HCT116 (cell line): ENCODE results near the gene LMX1A. TPM values are rescaled to one million over a fixed set of nuclear protein-coding genes. Genes with fewer than 3 reads are reported as not detected.

Experiments
- ATAC-seq: fragments of 200-7000 bp; cut with Tn5 transposase; 2 replicates; pipeline ENCODE4 v1.9.1; 2020; ENCODE audit warnings: mild to moderate bottlenecking, moderate library complexity
- BruUV-seq: library from RNA; stranded (reverse); fragments of 400-500 nt; replicated peaks from 2 replicates; lab custom pipeline; 2021; lab: Mats Ljungman, UMichigan
- CTCF ChIA-PET: fragments of 300-600 bp; sonication (Branson Sonifier 250); formaldehyde crosslinking; loops from one replicate; lab custom pipeline; 2021; ENCODE audit warnings: antibody characterized with exemption; lab: Charles Lee
- POLR2A ChIA-PET: fragments of 300-600, 350-600 bp; sonication (Branson Sonifier 250); formaldehyde crosslinking; loops from one replicate; lab custom pipeline; 2021; ENCODE audit warnings: antibody characterized with exemption; lab: Charles Lee
- RAD21 ChIA-PET, 2 experiments: fragments of 300-600 bp; sonication (Branson Sonifier 250); formaldehyde crosslinking; loops; one replicate each; lab custom pipeline; 2023; ENCODE audit warnings: low total read pairs in 2 of 2; ENCODE audit not compliant: uncharacterized antibody in 2 of 2, unreplicated experiment in 2 of 2, low non-redundant PET in 1 of 2; lab: Charles Lee
- DNase-seq: peaks from one replicate; pipeline ENCODE4 v3.0.0-alpha.2; 2010; ENCODE audit warnings: low read depth, low spot score
- H2AFZ ChIP-seq: fragments of 200-600 bp; shearing (Covaris generic), sonication (generic); 2 replicates; pipeline ENCODE4 v1.6.1; 2017; ENCODE audit warnings: low read depth, mixed run types, mixed read lengths, antibody characterized with exemption, low read length; ENCODE audit not compliant: poor library complexity, severe bottlenecking
- H3K27ac ChIP-seq: 2 replicates; pipeline ENCODE4 v1.5.1; 2012; ENCODE audit warnings: low read depth, low read length
- H3K27me3 ChIP-seq: fragments of 200-600 bp; sonication (generic); 2 replicates; pipeline ENCODE4 v1.6.1; 2016; ENCODE audit warnings: mixed run types, low read length, mixed read lengths; ENCODE audit not compliant: insufficient read depth
- H3K36me3 ChIP-seq, 2 experiments: fragments of 200-500 bp in 1 of 2; fragments of 200-600 bp in 1 of 2; sonication (Bioruptor generic) in 1 of 2; sonication (generic) in 1 of 2; 2 replicates each; pipeline versions ENCODE4 v1.5.1 to v1.6.1; 2014 to 2016; ENCODE audit warnings: low read length in 2 of 2, inconsistent platforms in 1 of 2, mixed read lengths in 1 of 2, mixed run types in 1 of 2; ENCODE audit not compliant: insufficient read depth in 2 of 2, control insufficient read depth in 1 of 2
- H3K4me1 ChIP-seq, 2 experiments: fragments of 200-600 bp in 1 of 2; sonication (generic) in 1 of 2; 2 replicates each; pipeline versions ENCODE4 v1.5.1 to v1.6.1; 2012 to 2017; ENCODE audit warnings: low read length in 2 of 2, inconsistent platforms in 1 of 2, mild to moderate bottlenecking in 1 of 2, mixed read lengths in 1 of 2, mixed run types in 1 of 2, moderate library complexity in 1 of 2; ENCODE audit not compliant: insufficient read depth in 2 of 2, control insufficient read depth in 1 of 2
- H3K4me2 ChIP-seq: fragments of 200-600 bp; sonication (generic); 2 replicates; pipeline ENCODE4 v1.6.1; 2017; ENCODE audit warnings: mixed run types, low read length, mixed read lengths
- H3K4me3 ChIP-seq, 2 experiments: fragments of 200-600 bp in 1 of 2; sonication (generic) in 1 of 2; replicated peaks in 1 of 2; 2 replicates each; pipeline ENCODE4 v1.5.1; 2011 to 2016; ENCODE audit warnings: low read length in 2 of 2, control low read depth in 1 of 2, low read depth in 1 of 2, mild to moderate bottlenecking in 1 of 2, mixed read lengths in 1 of 2, mixed run types in 1 of 2
- H3K79me2 ChIP-seq: fragments of 200-600 bp; sonication (generic); 2 replicates; pipeline ENCODE4 v1.6.1; 2017; ENCODE audit warnings: mild to moderate bottlenecking, mixed run types, low read length, moderate library complexity, mixed read lengths; ENCODE audit not compliant: insufficient read depth
- H3K9ac ChIP-seq: fragments of 200-600 bp; sonication (generic); 2 replicates; pipeline ENCODE4 v1.6.1; 2016; ENCODE audit warnings: low read length, mixed read lengths
- H3K9me2 ChIP-seq: fragments of 200-600 bp; sonication (generic), shearing (Covaris generic); 2 replicates; pipeline ENCODE4 v1.6.1; 2017; ENCODE audit warnings: mixed run types, mild to moderate bottlenecking, moderate library complexity; ENCODE audit not compliant: insufficient read depth
- H3K9me3 ChIP-seq, 2 experiments: fragments of 200-500 bp in 1 of 2; fragments of 200-600 bp in 1 of 2; sonication (Bioruptor generic) in 1 of 2; sonication (generic) in 1 of 2; 2 replicates each; pipeline ENCODE4 v1.6.1; 2014 to 2017; ENCODE audit warnings: low read length in 2 of 2, mixed read lengths in 2 of 2, inconsistent platforms in 1 of 2, low read depth in 1 of 2, mild to moderate bottlenecking in 1 of 2, mixed run types in 1 of 2, moderate library complexity in 1 of 2; ENCODE audit not compliant: control insufficient read depth in 1 of 2, insufficient read depth in 1 of 2
- H4K20me1 ChIP-seq: fragments of 200-600 bp; sonication (generic), shearing (Covaris generic); 2 replicates; pipeline ENCODE4 v1.6.1; 2017; ENCODE audit warnings: mixed run types, mild to moderate bottlenecking, moderate library complexity; ENCODE audit not compliant: insufficient read depth
- CBX3 ChIP-seq: IDR thresholded peaks from 2 replicates; pipeline ENCODE4 v1.6.1; 2012; ENCODE audit warnings: low read depth
- CEBPB ChIP-seq: IDR thresholded peaks from 2 replicates; pipeline ENCODE4 v1.6.1; 2012; ENCODE audit warnings: low read depth
- EGR1 ChIP-seq: IDR thresholded peaks from 2 replicates; pipeline ENCODE4 v1.6.1; 2012; ENCODE audit warnings: low read depth
- ELF1 ChIP-seq: IDR thresholded peaks from 2 replicates; pipeline ENCODE4 v1.6.1; 2012; ENCODE audit warnings: low read depth, borderline replicate concordance
- EZH2 ChIP-seq: fragments of 200-600 bp; sonication (generic); IDR thresholded peaks from 2 replicates; pipeline ENCODE4 v1.6.1; 2017; ENCODE audit warnings: antibody characterized with exemption, mixed run types
- EZH2phosphoT487 ChIP-seq: fragments of 200-600 bp; IDR thresholded peaks from 2 replicates; pipeline ENCODE4 v1.6.1; 2018; ENCODE audit warnings: antibody characterized with exemption, borderline replicate concordance
- FOSL1 ChIP-seq: IDR thresholded peaks from 2 replicates; pipeline ENCODE4 v1.6.1; 2012; ENCODE audit warnings: low read depth
- JUND ChIP-seq: IDR thresholded peaks from 2 replicates; pipeline ENCODE4 v1.6.1; 2012
- MAX ChIP-seq: IDR thresholded peaks from 2 replicates; pipeline ENCODE4 v1.6.1; 2012
- POLR2A ChIP-seq: IDR thresholded peaks from 2 replicates; pipeline ENCODE4 v1.7.0; 2011; ENCODE audit warnings: borderline replicate concordance; ENCODE audit not compliant: insufficient read depth, insufficient read length; ENCODE audit errors: extremely low read depth
- POLR2AphosphoS5 ChIP-seq: IDR thresholded peaks from 2 replicates; pipeline ENCODE4 v1.6.1; 2011; ENCODE audit warnings: mild to moderate bottlenecking, low read depth, low read length, moderate library complexity
- RAD21 ChIP-seq: IDR thresholded peaks from 2 replicates; pipeline ENCODE4 v1.6.1; 2012; ENCODE audit warnings: low read depth, mild to moderate bottlenecking
- SIN3A ChIP-seq: IDR thresholded peaks from 2 replicates; pipeline ENCODE4 v1.6.1; 2012; ENCODE audit warnings: low read depth
- SP1 ChIP-seq: IDR thresholded peaks from 2 replicates; pipeline ENCODE4 v1.6.1; 2012; ENCODE audit warnings: low read depth
- SRF ChIP-seq: IDR thresholded peaks from 2 replicates; pipeline ENCODE4 v1.6.1; 2012; ENCODE audit warnings: low read depth
- TCF7L2 ChIP-seq: IDR thresholded peaks from 2 replicates; pipeline ENCODE4 v1.7.0; 2011; ENCODE audit warnings: borderline replicate concordance, inconsistent platforms; ENCODE audit not compliant: insufficient read depth, insufficient read length; ENCODE audit errors: extremely low read depth
- ZFX ChIP-seq: fragments of 450-650 bp; IDR thresholded peaks from 2 replicates; pipeline ENCODE4 v1.6.1; 2017
- ZNF274 ChIP-seq: fragments of 200-500 bp; sonication (Bioruptor generic); IDR thresholded peaks from 2 replicates; pipeline ENCODE4 v1.6.1; 2014; ENCODE audit warnings: mild to moderate bottlenecking, low read depth, low read length, inconsistent platforms
- intact Hi-C: fragments of 100-400 bp; cut with micrococcal nuclease; formaldehyde crosslinking; loops from 2 replicates; pipeline ENCODE4 v1.10.0; 2022
- total RNA-seq: library from RNA; stranded (reverse); gene quantifications from one replicate; pipeline ENCODE4 v1.2.1, GENCODE V29; 2021; ENCODE audit not compliant: unreplicated experiment
- TF ChIP-seq, protein P1 (sequence below): IDR thresholded peaks from 2 replicates; pipeline ENCODE4 v1.6.1; 2012; ENCODE audit warnings: low read depth

Gene LMX1A
- total RNA-seq, 1 experiment from 2014 or later, result not detected

DNA sequence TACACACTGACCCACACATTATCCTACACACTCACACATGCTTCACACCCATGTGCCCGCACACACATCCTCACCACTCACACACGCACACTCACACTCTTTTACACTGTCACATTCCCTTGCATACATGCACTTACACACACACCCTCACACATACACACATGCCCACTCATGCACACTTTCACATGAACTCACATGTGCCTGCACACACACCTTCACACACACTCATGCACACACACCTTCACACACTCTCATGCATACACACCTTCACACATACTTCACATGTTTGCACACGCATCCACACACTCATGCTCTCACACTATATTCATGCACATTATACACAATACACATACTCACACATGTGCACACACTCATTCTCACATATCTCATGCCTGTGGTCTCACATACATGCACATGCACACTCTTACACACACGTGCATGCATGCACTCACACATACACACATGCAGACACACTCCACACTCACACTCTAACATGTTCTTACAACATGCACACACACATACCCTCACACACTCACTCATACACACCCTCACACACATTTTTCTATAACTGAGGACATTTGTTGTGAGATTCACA lies 46.1 kb upstream of the LMX1A start (continued):
- TF ChIP-seq POLR2AphosphoS5 (no peak), FOSL1 (no peak), EZH2 (no peak)

DNA sequence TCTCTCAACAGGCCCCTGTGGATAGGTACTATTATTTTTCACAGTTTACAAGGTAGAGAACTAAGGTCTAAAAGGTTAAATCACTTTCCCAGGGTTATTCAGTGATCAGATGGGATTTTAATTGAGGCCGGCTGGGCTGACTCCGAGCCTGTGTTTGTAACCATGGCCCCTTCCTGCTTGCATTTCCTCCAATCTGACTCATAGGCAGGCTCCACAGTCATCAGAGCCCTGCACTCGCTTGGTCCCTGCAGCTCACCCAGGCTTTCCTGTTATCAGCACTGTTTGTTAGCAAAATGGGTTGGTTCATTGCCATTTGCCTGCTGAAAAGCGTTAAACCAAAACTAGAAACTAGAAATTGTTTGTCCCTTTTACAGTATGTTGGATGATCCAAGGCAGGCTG lies 41.4 kb upstream of the LMX1A start:
- ATAC-seq (no peak), DNase-seq (no peak)
- POLR2A ChIA-PET, result no interaction called here
- no peaks in the 10 kb centered on the region for H3K36me3 ChIP-seq
- no peaks in the 10 kb centered on the region for H3K79me2 ChIP-seq
- H3K4me2 ChIP-seq, result no peak overlapping the region
- no peak for TF ChIP-seq TCF7L2
- no peak for TF ChIP-seq RAD21
- TF ChIP-seq EGR1, result no peak
- no peak for TF ChIP-seq MAX
- TF ChIP-seq JUND, result no peak
- TF ChIP-seq ELF1, result no peak
- TF ChIP-seq ZFX, result no peak
- no peak for TF ChIP-seq POLR2A
- no peak for TF ChIP-seq SP1
- TF ChIP-seq, protein P1, sequence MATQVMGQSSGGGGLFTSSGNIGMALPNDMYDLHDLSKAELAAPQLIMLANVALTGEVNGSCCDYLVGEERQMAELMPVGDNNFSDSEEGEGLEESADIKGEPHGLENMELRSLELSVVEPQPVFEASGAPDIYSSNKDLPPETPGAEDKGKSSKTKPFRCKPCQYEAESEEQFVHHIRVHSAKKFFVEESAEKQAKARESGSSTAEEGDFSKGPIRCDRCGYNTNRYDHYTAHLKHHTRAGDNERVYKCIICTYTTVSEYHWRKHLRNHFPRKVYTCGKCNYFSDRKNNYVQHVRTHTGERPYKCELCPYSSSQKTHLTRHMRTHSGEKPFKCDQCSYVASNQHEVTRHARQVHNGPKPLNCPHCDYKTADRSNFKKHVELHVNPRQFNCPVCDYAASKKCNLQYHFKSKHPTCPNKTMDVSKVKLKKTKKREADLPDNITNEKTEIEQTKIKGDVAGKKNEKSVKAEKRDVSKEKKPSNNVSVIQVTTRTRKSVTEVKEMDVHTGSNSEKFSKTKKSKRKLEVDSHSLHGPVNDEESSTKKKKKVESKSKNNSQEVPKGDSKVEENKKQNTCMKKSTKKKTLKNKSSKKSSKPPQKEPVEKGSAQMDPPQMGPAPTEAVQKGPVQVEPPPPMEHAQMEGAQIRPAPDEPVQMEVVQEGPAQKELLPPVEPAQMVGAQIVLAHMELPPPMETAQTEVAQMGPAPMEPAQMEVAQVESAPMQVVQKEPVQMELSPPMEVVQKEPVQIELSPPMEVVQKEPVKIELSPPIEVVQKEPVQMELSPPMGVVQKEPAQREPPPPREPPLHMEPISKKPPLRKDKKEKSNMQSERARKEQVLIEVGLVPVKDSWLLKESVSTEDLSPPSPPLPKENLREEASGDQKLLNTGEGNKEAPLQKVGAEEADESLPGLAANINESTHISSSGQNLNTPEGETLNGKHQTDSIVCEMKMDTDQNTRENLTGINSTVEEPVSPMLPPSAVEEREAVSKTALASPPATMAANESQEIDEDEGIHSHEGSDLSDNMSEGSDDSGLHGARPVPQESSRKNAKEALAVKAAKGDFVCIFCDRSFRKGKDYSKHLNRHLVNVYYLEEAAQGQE, result no peak
- TF ChIP-seq SIN3A, result no peak
- no peak for TF ChIP-seq CEBPB
- no peak for TF ChIP-seq EZH2phosphoT487
- no peak for TF ChIP-seq SRF
- TF ChIP-seq ZNF274, result no peak
- no peak for TF ChIP-seq CBX3
- no peak for TF ChIP-seq FOSL1
- CTCF ChIA-PET, result no interaction called here
- no peak overlapping the region for H3K4me3 ChIP-seq
- H3K9me3 ChIP-seq, result no peaks in the 10 kb centered on the region
- H2AFZ ChIP-seq, result no peak overlapping the region
- H3K27ac ChIP-seq, result no peak overlapping the region
- peaks cover 4 to 6% of the 10 kb centered on the region in 2 experiments; a peak in 2 of 4 replicates for H3K4me1 ChIP-seq
- no peaks in the 10 kb centered on the region for H3K9me2 ChIP-seq
- RAD21 ChIA-PET, result no interaction called here
- intact Hi-C loops, result no loop called here
- peaks cover 13% of the 10 kb centered on the region; the same call in 1 of the 2 replicates for H3K27me3 ChIP-seq
- BruUV-seq, result no TSS peak
- no peak overlapping the region for H3K9ac ChIP-seq
- no peaks in the 10 kb centered on the region for H4K20me1 ChIP-seq
